Measurements from ENCODE around the gene SMOC1.

The SMOC1 gene

GRCh38 chr14:69848156-69848555, 31.1 kb upstream of the SMOC1 start:
- no peak overlapping the region for H3K4me3 ChIP-seq (IDR thresholded peaks at IDR 0.05; ENCODE audit: insufficient read depth, low read depth, low read length)
- no peaks in the 10 kb centered on the region for H4K20me1 ChIP-seq (ENCODE audit: insufficient read depth)
- no peak overlapping the region for H3K9ac ChIP-seq
- no peak overlapping the region for H3K27ac ChIP-seq
- H3K36me3 ChIP-seq (ENCODE audit: insufficient read depth), result no peaks in the 10 kb centered on the region
- no peak overlapping the region for H3K4me2 ChIP-seq
- H2AFZ ChIP-seq (ENCODE audit: low read depth), result no peak overlapping the region
- H3K79me2 ChIP-seq (ENCODE audit: insufficient read depth, low read depth), result no peaks in the 10 kb centered on the region
- H3K4me1 ChIP-seq (ENCODE audit: low read depth, poor library complexity, severe bottlenecking), result no peaks in the 10 kb centered on the region
- no peaks in the 10 kb centered on the region for H3K27me3 ChIP-seq (ENCODE audit: insufficient read depth, low read depth)
- TF ChIP-seq, protein P1, sequence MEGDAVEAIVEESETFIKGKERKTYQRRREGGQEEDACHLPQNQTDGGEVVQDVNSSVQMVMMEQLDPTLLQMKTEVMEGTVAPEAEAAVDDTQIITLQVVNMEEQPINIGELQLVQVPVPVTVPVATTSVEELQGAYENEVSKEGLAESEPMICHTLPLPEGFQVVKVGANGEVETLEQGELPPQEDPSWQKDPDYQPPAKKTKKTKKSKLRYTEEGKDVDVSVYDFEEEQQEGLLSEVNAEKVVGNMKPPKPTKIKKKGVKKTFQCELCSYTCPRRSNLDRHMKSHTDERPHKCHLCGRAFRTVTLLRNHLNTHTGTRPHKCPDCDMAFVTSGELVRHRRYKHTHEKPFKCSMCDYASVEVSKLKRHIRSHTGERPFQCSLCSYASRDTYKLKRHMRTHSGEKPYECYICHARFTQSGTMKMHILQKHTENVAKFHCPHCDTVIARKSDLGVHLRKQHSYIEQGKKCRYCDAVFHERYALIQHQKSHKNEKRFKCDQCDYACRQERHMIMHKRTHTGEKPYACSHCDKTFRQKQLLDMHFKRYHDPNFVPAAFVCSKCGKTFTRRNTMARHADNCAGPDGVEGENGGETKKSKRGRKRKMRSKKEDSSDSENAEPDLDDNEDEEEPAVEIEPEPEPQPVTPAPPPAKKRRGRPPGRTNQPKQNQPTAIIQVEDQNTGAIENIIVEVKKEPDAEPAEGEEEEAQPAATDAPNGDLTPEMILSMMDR (conservative IDR thresholded peaks at IDR 0.05; ENCODE audit: low read depth, low read length), result no peak

DNA sequence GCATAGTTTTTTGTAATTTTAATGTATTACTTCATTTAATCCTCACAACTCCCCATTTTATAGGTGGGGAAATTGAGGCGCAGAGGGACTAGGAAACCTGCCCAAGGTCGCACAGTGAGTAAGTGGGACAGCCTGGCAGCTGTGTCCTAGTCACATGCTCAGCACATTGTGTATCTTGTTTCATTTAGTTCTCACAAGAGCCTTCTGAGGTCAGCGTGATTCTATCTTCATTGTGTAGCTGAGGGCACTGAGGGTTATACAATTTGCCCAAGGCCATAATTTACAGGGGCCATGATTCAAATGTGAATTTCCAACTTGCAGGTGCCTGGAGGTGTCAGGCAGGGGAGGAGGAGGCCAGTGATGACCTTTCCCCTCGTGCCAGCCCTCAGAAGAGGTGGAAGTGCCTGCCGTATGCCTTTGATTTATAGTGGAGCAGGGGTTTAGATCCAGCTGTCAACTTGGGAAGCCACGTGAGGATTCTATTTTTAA, 30.3 kb upstream of the SMOC1 start:
- Histone ChIP-seq H4K20me1 (ENCODE audit: insufficient read depth) (no peaks in the 10 kb centered on the region), H3K36me3 (ENCODE audit: insufficient read depth) (no peaks in the 10 kb centered on the region), H2AFZ (ENCODE audit: low read depth) (no peak overlapping the region), H3K27ac (no peak overlapping the region), H3K4me3 (IDR thresholded peaks at IDR 0.05; ENCODE audit: insufficient read depth, low read depth, low read length) (no peak overlapping the region), H3K79me2 (ENCODE audit: insufficient read depth, low read depth) (no peaks in the 10 kb centered on the region), H3K9ac (no peak overlapping the region), H3K27me3 (ENCODE audit: insufficient read depth, low read depth) (no peaks in the 10 kb centered on the region), H3K4me1 (ENCODE audit: low read depth, poor library complexity, severe bottlenecking) (no peaks in the 10 kb centered on the region), H3K4me2 (no peak overlapping the region)
- TF ChIP-seq, protein P1 (conservative IDR thresholded peaks at IDR 0.05; ENCODE audit: low read depth, low read length), result no peak

DNA sequence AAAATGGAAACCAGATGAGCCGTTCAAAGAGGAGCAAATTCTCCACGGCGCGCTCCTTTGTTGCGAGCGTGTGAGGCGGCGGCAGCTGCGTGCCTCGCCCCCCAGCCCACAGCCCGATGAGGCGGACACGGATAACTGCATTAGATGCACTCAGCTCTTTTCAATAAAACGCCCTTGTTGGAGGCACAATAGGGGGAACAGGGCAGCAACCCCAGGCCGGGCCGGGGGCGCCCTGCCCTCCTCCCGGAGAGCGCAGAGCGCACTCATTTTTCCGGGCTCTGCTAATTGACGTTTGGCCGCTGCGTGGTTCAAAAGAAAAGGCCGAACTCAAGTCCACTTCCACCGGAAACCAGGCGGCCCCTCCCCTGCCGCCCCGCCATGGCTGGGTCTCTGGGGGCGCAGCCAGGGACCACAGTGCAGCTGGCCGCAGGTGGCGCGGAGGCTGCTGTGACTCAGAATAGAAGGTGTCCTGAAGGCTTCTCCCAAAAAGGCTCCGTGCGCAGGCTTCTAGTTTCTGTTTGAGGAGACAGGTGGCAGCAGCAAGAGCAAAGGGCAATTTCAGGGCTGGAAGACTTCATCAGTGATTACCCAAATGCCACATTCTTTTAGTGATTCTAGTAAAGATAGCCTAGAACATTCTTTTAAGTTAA, 29.0 kb upstream of the SMOC1 start:
- no peaks in the 10 kb centered on the region for H3K27me3 ChIP-seq (ENCODE audit: insufficient read depth, low read depth)
- TF ChIP-seq, protein P1 (conservative IDR thresholded peaks at IDR 0.05; ENCODE audit: low read depth, low read length), result no peak
- no peaks in the 10 kb centered on the region for H3K79me2 ChIP-seq (ENCODE audit: insufficient read depth, low read depth)
- no peaks in the 10 kb centered on the region for H3K4me1 ChIP-seq (ENCODE audit: low read depth, poor library complexity, severe bottlenecking)
- no peaks in the 10 kb centered on the region for H3K36me3 ChIP-seq (ENCODE audit: insufficient read depth)
- H4K20me1 ChIP-seq (ENCODE audit: insufficient read depth), result no peaks in the 10 kb centered on the region
- H3K9ac ChIP-seq, result no peak overlapping the region
- H3K4me2 ChIP-seq, result no peak overlapping the region
- no peak overlapping the region for H3K27ac ChIP-seq
- H3K4me3 ChIP-seq (IDR thresholded peaks at IDR 0.05; ENCODE audit: insufficient read depth, low read depth, low read length), result no peak overlapping the region
- no peak overlapping the region for H2AFZ ChIP-seq (ENCODE audit: low read depth)

- Histone ChIP-seq H3K4me2 (no peak overlapping the region), H3K4me3 (IDR thresholded peaks at IDR 0.05; ENCODE audit: insufficient read depth, low read depth, low read length) (no peak overlapping the region), H3K27ac (no peak overlapping the region), H3K36me3 (ENCODE audit: insufficient read depth) (no peaks in the 10 kb centered on the region), H4K20me1 (ENCODE audit: insufficient read depth) (no peaks in the 10 kb centered on the region), H3K27me3 (ENCODE audit: insufficient read depth, low read depth) (no peaks in the 10 kb centered on the region), H3K79me2 (ENCODE audit: insufficient read depth, low read depth) (no peaks in the 10 kb centered on the region), H3K9ac (no peak overlapping the region), H2AFZ (ENCODE audit: low read depth) (no peak overlapping the region), H3K4me1 (ENCODE audit: low read depth, poor library complexity, severe bottlenecking) (no peaks in the 10 kb centered on the region)
- TF ChIP-seq, protein P1 (conservative IDR thresholded peaks at IDR 0.05; ENCODE audit: low read depth, low read length), result no peak
These were observed 28.5 kb upstream of the SMOC1 start for GRCh38 chr14:69850736-69851112.
